ENCODE data around the gene SMC6. TPM values are rescaled to one million over a fixed set of nuclear protein-coding genes. Genes with fewer than 3 reads are reported as not detected.

The SMC6 gene
- total and polyA plus RNA-seq, 10 of the 15 experiments (the other 5 are each of a cell fraction or from before 2014, with no cell fraction given) = 12.8 to 63.8 (median 38.8) TPM

- WGBS (ENCODE audit: insufficient coverage, insufficient replicate concordance, low lambda C conversion rate, missing lambda C conversion rate) = 0% methylated on average over 3 of the region's 3 CpGs
- in situ Hi-C loops (cut with MboI) (no loop called here), intact Hi-C loops (cut with micrococcal nuclease; ENCODE audit: unreplicated experiment) (no loop called here)
- no peak for TF ChIP-seq ZNF24 (IDR thresholded peaks at IDR 0.05)
- TF ChIP-seq, protein P1, sequence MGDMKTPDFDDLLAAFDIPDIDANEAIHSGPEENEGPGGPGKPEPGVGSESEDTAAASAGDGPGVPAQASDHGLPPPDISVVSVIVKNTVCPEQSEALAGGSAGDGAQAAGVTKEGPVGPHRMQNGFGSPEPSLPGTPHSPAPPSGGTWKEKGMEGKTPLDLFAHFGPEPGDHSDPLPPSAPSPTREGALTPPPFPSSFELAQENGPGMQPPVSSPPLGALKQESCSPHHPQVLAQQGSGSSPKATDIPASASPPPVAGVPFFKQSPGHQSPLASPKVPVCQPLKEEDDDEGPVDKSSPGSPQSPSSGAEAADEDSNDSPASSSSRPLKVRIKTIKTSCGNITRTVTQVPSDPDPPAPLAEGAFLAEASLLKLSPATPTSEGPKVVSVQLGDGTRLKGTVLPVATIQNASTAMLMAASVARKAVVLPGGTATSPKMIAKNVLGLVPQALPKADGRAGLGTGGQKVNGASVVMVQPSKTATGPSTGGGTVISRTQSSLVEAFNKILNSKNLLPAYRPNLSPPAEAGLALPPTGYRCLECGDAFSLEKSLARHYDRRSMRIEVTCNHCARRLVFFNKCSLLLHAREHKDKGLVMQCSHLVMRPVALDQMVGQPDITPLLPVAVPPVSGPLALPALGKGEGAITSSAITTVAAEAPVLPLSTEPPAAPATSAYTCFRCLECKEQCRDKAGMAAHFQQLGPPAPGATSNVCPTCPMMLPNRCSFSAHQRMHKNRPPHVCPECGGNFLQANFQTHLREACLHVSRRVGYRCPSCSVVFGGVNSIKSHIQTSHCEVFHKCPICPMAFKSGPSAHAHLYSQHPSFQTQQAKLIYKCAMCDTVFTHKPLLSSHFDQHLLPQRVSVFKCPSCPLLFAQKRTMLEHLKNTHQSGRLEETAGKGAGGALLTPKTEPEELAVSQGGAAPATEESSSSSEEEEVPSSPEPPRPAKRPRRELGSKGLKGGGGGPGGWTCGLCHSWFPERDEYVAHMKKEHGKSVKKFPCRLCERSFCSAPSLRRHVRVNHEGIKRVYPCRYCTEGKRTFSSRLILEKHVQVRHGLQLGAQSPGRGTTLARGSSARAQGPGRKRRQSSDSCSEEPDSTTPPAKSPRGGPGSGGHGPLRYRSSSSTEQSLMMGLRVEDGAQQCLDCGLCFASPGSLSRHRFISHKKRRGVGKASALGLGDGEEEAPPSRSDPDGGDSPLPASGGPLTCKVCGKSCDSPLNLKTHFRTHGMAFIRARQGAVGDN (IDR thresholded peaks at IDR 0.05) = no peak
- TF ChIP-seq SREBF2 (IDR thresholded peaks at IDR 0.05; ENCODE audit: low read length) = no peak
- no peak for ATAC-seq
- no peak overlapping the region for H3K4me3 ChIP-seq
- DNase-seq (ENCODE audit: low read depth, low spot score) = no peak
- SMC1A ChIA-PET (ENCODE audit: uncharacterized antibody, unreplicated experiment) = interaction anchor here (2.1 kb wide), 1 partner anchor 20 kb away, joined by 4 read pairs; no protein-coding TSS in a partner anchor
- RAD21 ChIA-PET (ENCODE audit: unreplicated experiment) = no interaction called here
- no peaks in the 10 kb centered on the region for H4K20me1 ChIP-seq (ENCODE audit: control insufficient read depth, insufficient read depth)
- H3K27me3 ChIP-seq (replicated peaks in 1 of 2; ENCODE audit: control insufficient read depth in 2 of 2, insufficient read depth in 2 of 2, low read length in 1 of 2) = no peaks in the 10 kb centered on the region
- H3K79me2 ChIP-seq (ENCODE audit: control insufficient read depth, insufficient read depth, low read length) = no peaks in the 10 kb centered on the region
- H2AFZ ChIP-seq (ENCODE audit: control insufficient read depth, low read depth, low read length) = no peak overlapping the region
- H3K4me1 ChIP-seq (ENCODE audit: control insufficient read depth, insufficient read depth, low read length) = no peaks in the 10 kb centered on the region
- no peaks in the 10 kb centered on the region for H3K36me3 ChIP-seq (ENCODE audit: control insufficient read depth in 2 of 2, insufficient read depth in 2 of 2, low read length in 1 of 2)
- POLR2A ChIA-PET = no interaction called here
- CTCF ChIA-PET = interaction anchor here (3.5 kb wide), 1 partner anchor 19 kb away, joined by 25 read pairs; no protein-coding TSS in a partner anchor
- no peak overlapping the region for H3K9ac ChIP-seq (ENCODE audit: control insufficient read depth, insufficient read depth, low read length)
- H3K4me2 ChIP-seq (ENCODE audit: control insufficient read depth, insufficient read depth) = no peak overlapping the region
- no peak overlapping the region for H3K27ac ChIP-seq (ENCODE audit: control insufficient read depth, insufficient read depth)
- H3K9me3 ChIP-seq (replicated peaks; ENCODE audit: control insufficient read depth, insufficient read depth, low read length) = no peaks in the 10 kb centered on the region
- no peak for FAIRE-seq
- BruUV-seq (replicated peaks) = no TSS peak
These were observed 126.6 kb downstream of the SMC6 start for GRCh38 chr2:17626986-17627385.

DNA sequence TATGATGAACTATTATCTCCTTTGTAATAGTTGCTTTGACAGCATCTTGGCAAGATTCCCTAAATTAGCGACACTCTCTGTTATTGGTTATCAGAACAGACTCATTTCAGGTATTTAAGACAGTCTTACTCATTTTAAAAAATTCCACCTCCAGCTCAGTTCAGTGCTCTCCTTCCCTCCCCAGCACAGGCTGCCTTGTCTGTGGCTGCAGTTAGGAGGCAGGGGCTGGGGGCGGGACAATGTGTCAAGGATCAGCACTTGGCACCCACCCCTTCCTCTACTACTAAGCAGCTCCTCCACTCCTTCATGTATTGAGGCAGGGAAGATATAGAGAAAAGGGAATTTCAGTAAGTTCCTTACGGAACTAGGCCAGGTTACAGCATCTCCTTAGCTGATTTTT, 128.2 kb downstream of the SMC6 start:
- FAIRE-seq (no peak), DNase-seq (ENCODE audit: low read depth, low spot score) (no peak), ATAC-seq (no peak)
- Histone ChIP-seq H3K27me3 (replicated peaks in 1 of 2; ENCODE audit: control insufficient read depth in 2 of 2, insufficient read depth in 2 of 2, low read length in 1 of 2) (no peaks in the 10 kb centered on the region), H2AFZ (ENCODE audit: control insufficient read depth, low read depth, low read length) (no peak overlapping the region), H3K9ac (ENCODE audit: control insufficient read depth, insufficient read depth, low read length) (no peak overlapping the region), H3K4me1 (ENCODE audit: control insufficient read depth, insufficient read depth, low read length) (no peaks in the 10 kb centered on the region), H3K4me3 (no peak overlapping the region), H3K9me3 (replicated peaks; ENCODE audit: control insufficient read depth, insufficient read depth, low read length) (no peaks in the 10 kb centered on the region), H4K20me1 (ENCODE audit: control insufficient read depth, insufficient read depth) (no peaks in the 10 kb centered on the region), H3K27ac (ENCODE audit: control insufficient read depth, insufficient read depth) (no peak overlapping the region), H3K36me3 (ENCODE audit: control insufficient read depth in 2 of 2, insufficient read depth in 2 of 2, low read length in 1 of 2) (no peaks in the 10 kb centered on the region), H3K79me2 (ENCODE audit: control insufficient read depth, insufficient read depth, low read length) (no peaks in the 10 kb centered on the region), H3K4me2 (ENCODE audit: control insufficient read depth, insufficient read depth) (no peak overlapping the region)
- WGBS (ENCODE audit: insufficient coverage, insufficient replicate concordance, low lambda C conversion rate, missing lambda C conversion rate) = 54% methylated on average over 3 of the region's 3 CpGs
- ChIA-PET CTCF (interaction anchor here (2.3 to 2.7 kb wide), 2 partner anchors 21 to 46 kb away, joined by 7 to 8 read pairs; no protein-coding TSS in a partner anchor), SMC1A (ENCODE audit: uncharacterized antibody, unreplicated experiment) (no interaction called here), RAD21 (ENCODE audit: unreplicated experiment) (no interaction called here), POLR2A (no interaction called here)
- in situ Hi-C loops (cut with MboI) = no loop called here
- no TSS peak for BruUV-seq (replicated peaks)
- intact Hi-C loops (cut with micrococcal nuclease; ENCODE audit: unreplicated experiment) = no loop called here
- no peak for TF ChIP-seq PRDM15 (CRISPR knock-in tag; IDR thresholded peaks at IDR 0.05)
- TF ChIP-seq, protein P2, sequence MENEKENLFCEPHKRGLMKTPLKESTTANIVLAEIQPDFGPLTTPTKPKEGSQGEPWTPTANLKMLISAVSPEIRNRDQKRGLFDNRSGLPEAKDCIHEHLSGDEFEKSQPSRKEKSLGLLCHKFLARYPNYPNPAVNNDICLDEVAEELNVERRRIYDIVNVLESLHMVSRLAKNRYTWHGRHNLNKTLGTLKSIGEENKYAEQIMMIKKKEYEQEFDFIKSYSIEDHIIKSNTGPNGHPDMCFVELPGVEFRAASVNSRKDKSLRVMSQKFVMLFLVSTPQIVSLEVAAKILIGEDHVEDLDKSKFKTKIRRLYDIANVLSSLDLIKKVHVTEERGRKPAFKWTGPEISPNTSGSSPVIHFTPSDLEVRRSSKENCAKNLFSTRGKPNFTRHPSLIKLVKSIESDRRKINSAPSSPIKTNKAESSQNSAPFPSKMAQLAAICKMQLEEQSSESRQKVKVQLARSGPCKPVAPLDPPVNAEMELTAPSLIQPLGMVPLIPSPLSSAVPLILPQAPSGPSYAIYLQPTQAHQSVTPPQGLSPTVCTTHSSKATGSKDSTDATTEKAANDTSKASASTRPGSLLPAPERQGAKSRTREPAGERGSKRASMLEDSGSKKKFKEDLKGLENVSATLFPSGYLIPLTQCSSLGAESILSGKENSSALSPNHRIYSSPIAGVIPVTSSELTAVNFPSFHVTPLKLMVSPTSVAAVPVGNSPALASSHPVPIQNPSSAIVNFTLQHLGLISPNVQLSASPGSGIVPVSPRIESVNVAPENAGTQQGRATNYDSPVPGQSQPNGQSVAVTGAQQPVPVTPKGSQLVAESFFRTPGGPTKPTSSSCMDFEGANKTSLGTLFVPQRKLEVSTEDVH (IDR thresholded peaks at IDR 0.05; ENCODE audit: low read depth, partially characterized antibody) = no peak
- TF ChIP-seq SPI1 (IDR thresholded peaks at IDR 0.05; ENCODE audit: borderline replicate concordance, insufficient read depth, low read depth, low read length) = no peak
